ENCODE measurements around the gene TOM1.

DNA sequence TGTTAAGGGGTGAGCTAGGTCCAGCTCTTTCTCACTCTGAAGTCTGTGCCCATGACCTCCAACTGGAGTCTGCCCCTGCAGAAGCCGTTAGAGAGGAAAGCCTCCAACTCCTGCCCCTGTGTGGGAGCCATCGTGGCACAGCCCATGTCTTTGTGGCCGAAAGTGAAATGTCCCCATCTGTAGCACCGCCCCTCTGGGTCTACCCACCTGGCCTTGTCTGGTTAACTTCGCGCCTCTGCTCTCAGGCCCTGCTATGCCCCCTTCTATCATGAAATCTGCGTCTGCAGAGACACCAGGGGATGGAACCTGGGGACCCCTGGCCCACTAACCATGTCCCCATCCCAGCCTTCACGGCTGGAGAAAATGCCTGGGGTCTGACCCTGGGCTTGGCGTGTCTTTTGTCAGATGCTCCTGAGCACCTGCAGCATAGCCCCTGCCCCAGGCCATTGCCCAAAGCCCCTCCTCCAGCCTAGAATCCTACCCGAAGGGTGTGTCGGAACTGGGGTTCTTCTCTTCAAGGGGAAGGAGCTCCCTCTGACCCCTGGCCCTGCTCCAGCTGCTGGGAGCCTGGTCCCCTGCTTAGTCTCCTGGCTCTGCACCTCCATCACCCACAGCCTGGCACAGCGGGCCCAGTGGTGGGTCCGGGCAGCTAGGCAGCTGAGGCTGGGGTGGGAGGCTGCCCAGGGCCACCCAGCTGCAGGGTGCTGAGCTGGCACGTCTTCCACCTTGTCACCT is 45.4 kb downstream of the TOM1 start:
- TF ChIP-seq, protein P1, sequence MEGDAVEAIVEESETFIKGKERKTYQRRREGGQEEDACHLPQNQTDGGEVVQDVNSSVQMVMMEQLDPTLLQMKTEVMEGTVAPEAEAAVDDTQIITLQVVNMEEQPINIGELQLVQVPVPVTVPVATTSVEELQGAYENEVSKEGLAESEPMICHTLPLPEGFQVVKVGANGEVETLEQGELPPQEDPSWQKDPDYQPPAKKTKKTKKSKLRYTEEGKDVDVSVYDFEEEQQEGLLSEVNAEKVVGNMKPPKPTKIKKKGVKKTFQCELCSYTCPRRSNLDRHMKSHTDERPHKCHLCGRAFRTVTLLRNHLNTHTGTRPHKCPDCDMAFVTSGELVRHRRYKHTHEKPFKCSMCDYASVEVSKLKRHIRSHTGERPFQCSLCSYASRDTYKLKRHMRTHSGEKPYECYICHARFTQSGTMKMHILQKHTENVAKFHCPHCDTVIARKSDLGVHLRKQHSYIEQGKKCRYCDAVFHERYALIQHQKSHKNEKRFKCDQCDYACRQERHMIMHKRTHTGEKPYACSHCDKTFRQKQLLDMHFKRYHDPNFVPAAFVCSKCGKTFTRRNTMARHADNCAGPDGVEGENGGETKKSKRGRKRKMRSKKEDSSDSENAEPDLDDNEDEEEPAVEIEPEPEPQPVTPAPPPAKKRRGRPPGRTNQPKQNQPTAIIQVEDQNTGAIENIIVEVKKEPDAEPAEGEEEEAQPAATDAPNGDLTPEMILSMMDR (IDR thresholded peaks at IDR 0.05), result no peak
- TF ChIP-seq POLR2AphosphoS5 (IDR thresholded peaks at IDR 0.05), result no peak
- no peak for TF ChIP-seq EP300 (IDR thresholded peaks at IDR 0.05; ENCODE audit: low read depth)
- no peak for TF ChIP-seq POLR2A (IDR thresholded peaks at IDR 0.05)

Measured in transverse colon (tissue), 4 donors.